GM12874 (cell line): Measurements from ENCODE around the gene VPS13D.

Source experiments
- CTCF ChIP-seq: IDR thresholded peaks from 2 replicates; pipeline ENCODE4 v1.5.1; 2011; ENCODE audit warnings: low read depth, mild to moderate bottlenecking, control low read depth, low read length, moderate library complexity; ENCODE audit not compliant: insufficient read depth

The VPS13D gene

GRCh38 chr1:12410351-12410750 lies 180.5 kb downstream of the VPS13D start:
- TF ChIP-seq CTCF = no peak

DNA sequence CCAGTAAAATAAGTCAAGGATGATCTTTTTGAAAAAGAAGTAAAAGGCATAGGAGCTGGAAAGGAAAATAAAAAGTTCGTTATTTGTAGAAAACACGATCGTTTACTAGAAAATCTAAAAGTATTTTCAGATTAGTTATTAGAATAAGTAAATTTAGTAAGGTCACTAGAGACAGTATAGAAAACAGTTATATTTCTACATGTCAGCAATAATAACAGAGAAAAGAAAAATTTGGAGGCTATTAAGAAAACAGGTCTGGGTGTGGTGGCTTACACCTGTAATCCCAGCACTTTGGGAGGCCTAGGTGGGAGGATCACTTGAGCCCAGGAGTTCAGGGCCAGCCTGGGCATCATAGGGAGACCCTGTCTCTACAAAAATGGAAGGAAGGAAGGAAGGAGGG lies 181.3 kb downstream of the VPS13D start:
- no peak for TF ChIP-seq CTCF

- TF ChIP-seq CTCF = no peak
Measured at GRCh38 chr1:12411747-12412146, 181.9 kb downstream of the VPS13D start.

DNA sequence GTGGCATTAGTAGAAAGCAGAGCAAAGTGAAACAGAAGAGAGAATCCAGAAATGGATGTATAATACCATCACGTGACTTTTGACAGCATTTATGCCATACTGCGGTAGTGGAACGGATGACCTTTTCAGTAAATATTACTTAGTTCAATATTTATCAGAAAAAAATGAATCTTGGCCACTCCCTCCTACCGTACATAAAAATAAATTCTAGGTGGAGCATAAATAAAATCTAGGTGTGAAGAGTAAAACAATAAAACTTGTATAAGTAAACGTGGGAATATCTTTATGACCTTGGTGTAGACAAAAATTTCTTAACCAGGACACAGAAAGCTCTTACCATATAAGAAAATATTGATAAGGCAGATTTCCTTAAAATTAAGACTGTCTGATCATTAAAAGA lies 182.6 kb downstream of the VPS13D start:
- no peak for TF ChIP-seq CTCF

- no peak for TF ChIP-seq CTCF
Measured at GRCh38 chr1:12413664-12414410, 184.0 kb downstream of the VPS13D start.

DNA sequence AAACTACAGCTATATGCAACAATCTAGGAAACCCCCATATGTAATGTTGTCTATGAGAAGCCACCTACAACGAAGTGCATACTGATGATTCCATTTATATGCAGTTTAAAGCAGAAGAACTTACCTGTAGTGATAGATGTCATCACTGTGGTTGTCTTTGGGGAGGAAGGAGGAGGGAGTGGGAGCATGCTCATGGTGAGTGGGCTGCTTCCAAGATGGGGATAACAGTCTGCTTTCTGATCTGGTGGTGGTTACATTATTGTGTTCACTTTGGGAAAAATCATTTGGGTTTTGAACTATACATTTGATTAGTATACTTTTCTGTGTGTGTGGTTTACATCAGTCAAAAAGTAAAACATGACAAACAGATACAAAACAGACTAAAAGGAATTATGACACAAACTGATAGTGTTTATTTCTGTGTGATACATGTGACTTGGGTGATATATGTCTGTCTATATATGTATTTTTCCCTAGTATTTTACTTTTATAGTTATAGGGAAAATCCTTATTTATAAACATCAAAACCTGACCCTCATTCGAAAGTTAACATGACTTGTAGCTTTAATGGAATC lies 184.7 kb downstream of the VPS13D start:
- TF ChIP-seq CTCF = no peak

GRCh38 chr1:12415038-12415466 lies 185.2 kb downstream of the VPS13D start:
- no peak for TF ChIP-seq CTCF
